HL-60 (cell line): ENCODE results near the gene TDRD1.

ENCODE experiments used
- DNase-seq, 2 experiments: peaks; one replicate each; pipeline ENCODE4 v3.0.0-alpha.2; 2010 to 2020; ENCODE audit warnings: low read depth in 1 of 2, low spot score in 1 of 2
- H3K27ac ChIP-seq: fragments of 250-450 bp; sonication (Bioruptor Pico); replicated peaks from 2 replicates; pipeline ENCODE4 v1.5.1; 2020; ENCODE audit warnings: mild to moderate bottlenecking, moderate library complexity
- H3K27me3 ChIP-seq: fragments of 250-450 bp; sonication (Bioruptor Pico); 2 replicates; pipeline ENCODE4 v1.5.1; 2021; ENCODE audit warnings: mild to moderate bottlenecking, moderate library complexity; ENCODE audit not compliant: insufficient read depth, poor library complexity, severe bottlenecking
- H3K4me3 ChIP-seq: replicated peaks from 2 replicates; pipeline ENCODE4 v1.5.1; 2011; ENCODE audit warnings: mild to moderate bottlenecking, control low read depth, low read length; ENCODE audit not compliant: insufficient read depth
- CTCF ChIP-seq: IDR thresholded peaks from one replicate; pipeline ENCODE4 v1.5.1; 2011; ENCODE audit warnings: low read length, control low read depth, inconsistent platforms; ENCODE audit not compliant: insufficient read depth
- GABPA ChIP-seq: IDR thresholded peaks from 2 replicates; pipeline ENCODE4 v1.6.1; 2012; ENCODE audit warnings: low read depth
- POLR2AphosphoS5 ChIP-seq: IDR thresholded peaks from 2 replicates; pipeline ENCODE4 v1.6.1; 2012; ENCODE audit warnings: low read depth
- REST ChIP-seq: IDR thresholded peaks from 2 replicates; pipeline ENCODE4 v1.6.1; 2012; ENCODE audit warnings: low read depth; ENCODE audit not compliant: insufficient replicate concordance
- SPI1 ChIP-seq: IDR thresholded peaks from 2 replicates; pipeline ENCODE4 v1.6.1; 2012; ENCODE audit warnings: low read depth, mild to moderate bottlenecking, borderline replicate concordance

The TDRD1 gene

GRCh38 chr10:114272696-114273095 is 93.5 kb downstream of the TDRD1 start:
- Histone ChIP-seq H3K4me3 (no peak overlapping the region), H3K27ac (no peak overlapping the region), H3K27me3 (no peaks in the 10 kb centered on the region)
- DNase-seq: no peak
- no peak for TF ChIP-seq REST
- TF ChIP-seq CTCF: no peak
- no peak for TF ChIP-seq POLR2AphosphoS5
- no peak for TF ChIP-seq SPI1
- no peak for TF ChIP-seq GABPA

- no peak overlapping the region for H3K4me3 ChIP-seq
- no peak overlapping the region for H3K27ac ChIP-seq
- TF ChIP-seq REST (no peak), CTCF (no peak), SPI1 (no peak), POLR2AphosphoS5 (no peak), GABPA (no peak)
- H3K27me3 ChIP-seq: no peaks in the 10 kb centered on the region
- no peak for DNase-seq
These were observed 94.8 kb downstream of the TDRD1 start for GRCh38 chr10:114273910-114274309.

- TF ChIP-seq REST (no peak), SPI1 (no peak), CTCF (no peak), POLR2AphosphoS5 (no peak), GABPA (no peak)
- no peak for DNase-seq
- Histone ChIP-seq H3K27ac (no peak overlapping the region), H3K4me3 (no peak overlapping the region), H3K27me3 (no peaks in the 10 kb centered on the region)
These were observed 95.7 kb downstream of the TDRD1 start for GRCh38 chr10:114274616-114275453.
